H1 (cell line): ENCODE data around the gene LCN2. TPM values are rescaled to one million over a fixed set of nuclear protein-coding genes. Genes with fewer than 3 reads are reported as not detected.

Experiments
- CTCF ChIA-PET: fragments of 300-600 bp; sonication (Branson Sonifier 250); formaldehyde crosslinking; loops from one replicate; lab custom pipeline; 2021; ENCODE audit not compliant: partially characterized antibody; lab: Charles Lee
- POLR2A ChIA-PET: fragments of 300-600 bp; sonication (Branson Sonifier 250); formaldehyde crosslinking; loops from one replicate; lab custom pipeline; 2021; ENCODE audit warnings: inconsistent platforms; ENCODE audit not compliant: partially characterized antibody; lab: Charles Lee
- DNase-seq, 2 experiments: peaks; one replicate each; pipeline versions ENCODE4 v3.0.0 to v3.0.0-alpha.2; 2010 to 2022; ENCODE audit warnings: low spot score in 2 of 2, low read depth in 1 of 2, mixed read lengths in 1 of 2
- FAIRE-seq: peaks from 2 replicates; lab custom pipeline; 2011; peaks lifted over from hg19 to GRCh38; lab: Jason Lieb, UNC
- H2AFZ ChIP-seq: 2 replicates; pipeline ENCODE4 v1.8.1; 2012; ENCODE audit warnings: low read length, inconsistent platforms
- H2AK5ac ChIP-seq: 2 replicates; pipeline ENCODE4 v1.6.1; 2013; ENCODE audit warnings: low read depth, low read length
- H2BK120ac ChIP-seq: replicated peaks from 2 replicates; pipeline ENCODE3; 2013; ENCODE audit warnings: low read depth, low read length, inconsistent platforms
- H2BK12ac ChIP-seq: 2 replicates; pipeline ENCODE4 v1.6.1; 2013; ENCODE audit warnings: low read depth, low read length
- H2BK15ac ChIP-seq: 2 replicates; pipeline ENCODE4 v1.6.1; 2013; ENCODE audit warnings: low read length
- H2BK20ac ChIP-seq: 2 replicates; pipeline ENCODE4 v1.6.1; 2013; ENCODE audit warnings: low read length
- H2BK5ac ChIP-seq: 2 replicates; pipeline ENCODE4 v1.6.1; 2013; ENCODE audit warnings: low read depth, low read length
- H3K14ac ChIP-seq: 2 replicates; pipeline ENCODE4 v1.6.1; 2013; ENCODE audit warnings: inconsistent platforms; ENCODE audit not compliant: insufficient read length
- H3K18ac ChIP-seq: 2 replicates; pipeline ENCODE4 v1.6.1; 2013; ENCODE audit warnings: low read length; ENCODE audit errors: extremely low read depth
- H3K23ac ChIP-seq: 2 replicates; pipeline ENCODE4 v1.6.1; 2013; ENCODE audit warnings: inconsistent platforms; ENCODE audit not compliant: insufficient read length
- H3K23me2 ChIP-seq: 2 replicates; pipeline ENCODE4 v1.6.1; 2013; ENCODE audit warnings: low read depth, low read length
- H3K27ac ChIP-seq: 2 replicates; pipeline ENCODE4 v1.6.1; 2011; ENCODE audit warnings: low read depth, low read length, inconsistent platforms
- H3K27me3 ChIP-seq, 4 experiments: replicated peaks in 1 of 4; 1 replicate in 1 of 4; 2 replicates in 3 of 4; pipeline versions ENCODE4 v1.6.1 to v1.8.1; 2011 to 2013; ENCODE audit warnings: low read length in 3 of 4, mild to moderate bottlenecking in 3 of 4, inconsistent platforms in 2 of 4, mixed read lengths in 2 of 4, moderate library complexity in 1 of 4; ENCODE audit not compliant: control insufficient read depth in 3 of 4, insufficient read depth in 3 of 4; ENCODE audit errors: extremely low read depth in 1 of 4
- H3K36me3 ChIP-seq, 4 experiments: 2 replicates each; pipeline versions ENCODE4 v1.6.1 to v1.8.1; 2011 to 2013; ENCODE audit warnings: mild to moderate bottlenecking in 4 of 4, low read length in 3 of 4, moderate library complexity in 2 of 4, control low read depth in 1 of 4, inconsistent platforms in 1 of 4; ENCODE audit not compliant: insufficient read depth in 4 of 4, control insufficient read depth in 2 of 4
- H3K4ac ChIP-seq: replicated peaks from 2 replicates; pipeline ENCODE3; 2013; ENCODE audit warnings: low read length, low read depth, mixed read lengths, inconsistent platforms; ENCODE audit not compliant: insufficient read length
- H3K4me1 ChIP-seq, 4 experiments: replicated peaks in 1 of 4; 1 replicate in 1 of 4; 2 replicates in 3 of 4; pipeline versions ENCODE4 v1.6.1 to v1.8.1; 2011 to 2013; ENCODE audit warnings: low read length in 3 of 4, inconsistent platforms in 2 of 4, mixed read lengths in 1 of 4; ENCODE audit not compliant: insufficient read depth in 4 of 4, control insufficient read depth in 3 of 4
- H3K4me2 ChIP-seq, 2 experiments: 2 replicates each; pipeline versions ENCODE4 v1.6.1 to v1.8.1; 2011 to 2013; ENCODE audit warnings: low read depth in 2 of 2, low read length in 2 of 2, control low read depth in 1 of 2, inconsistent platforms in 1 of 2, mild to moderate bottlenecking in 1 of 2; ENCODE audit not compliant: insufficient read depth in 1 of 2
- H3K4me3 ChIP-seq, 4 experiments: fragments of 200-600, 300-600 bp in 1 of 4; sonication (generic), shearing (Covaris generic), sonication (Bioruptor Twin) in 1 of 4; 2 replicates each; pipeline versions ENCODE4 v1.5.1 to v1.8.1; 2011 to 2016; ENCODE audit warnings: low read length in 4 of 4, low read depth in 3 of 4, control low read depth in 2 of 4, inconsistent platforms in 2 of 4, mild to moderate bottlenecking in 2 of 4, mixed read lengths in 1 of 4, moderate library complexity in 1 of 4; ENCODE audit not compliant: insufficient read depth in 2 of 4; ENCODE audit errors: extremely low read depth in 1 of 4
- H3K56ac ChIP-seq: replicated peaks from 2 replicates; pipeline ENCODE3; 2013; ENCODE audit warnings: low read depth, mild to moderate bottlenecking, mixed read lengths, low read length, inconsistent platforms; ENCODE audit not compliant: insufficient read length
- H3K79me1 ChIP-seq: 2 replicates; pipeline ENCODE4 v1.6.1; 2013; ENCODE audit warnings: low read depth, low read length, control low read depth
- H3K79me2 ChIP-seq, 2 experiments: 2 replicates each; pipeline versions ENCODE4 v1.6.1 to v1.8.1; 2012 to 2013; ENCODE audit warnings: low read length in 2 of 2, mild to moderate bottlenecking in 2 of 2, inconsistent platforms in 1 of 2; ENCODE audit not compliant: insufficient read depth in 2 of 2, control insufficient read depth in 1 of 2
- H3K9ac ChIP-seq, 4 experiments: replicated peaks in 1 of 4; 1 replicate in 1 of 4; 2 replicates in 3 of 4; pipeline versions ENCODE4 v1.6.1 to v1.8.1; 2011 to 2013; ENCODE audit warnings: low read depth in 3 of 4, low read length in 3 of 4, control low read depth in 2 of 4, mild to moderate bottlenecking in 2 of 4, moderate library complexity in 2 of 4, inconsistent platforms in 1 of 4; ENCODE audit errors: extremely low read depth in 1 of 4
- H3K9me3 ChIP-seq, 2 experiments: 2 replicates each; pipeline versions ENCODE4 v1.6.1 to v1.8.1; 2012 to 2013; ENCODE audit warnings: mild to moderate bottlenecking in 2 of 2, moderate library complexity in 2 of 2, control low read depth in 1 of 2, inconsistent platforms in 1 of 2, low read depth in 1 of 2, low read length in 1 of 2, mixed read lengths in 1 of 2; ENCODE audit not compliant: insufficient read depth in 2 of 2
- H4K20me1 ChIP-seq, 2 experiments: replicated peaks in 1 of 2; 2 replicates each; pipeline versions ENCODE3 to v1.8.1; 2011 to 2013; ENCODE audit warnings: inconsistent platforms in 2 of 2, low read length in 2 of 2, mild to moderate bottlenecking in 1 of 2; ENCODE audit not compliant: insufficient read depth in 2 of 2, control insufficient read depth in 1 of 2
- H4K5ac ChIP-seq: 2 replicates; pipeline ENCODE4 v1.6.1; 2013; ENCODE audit warnings: low read length, low read depth, mixed read lengths, inconsistent platforms; ENCODE audit not compliant: insufficient read length
- H4K8ac ChIP-seq: 2 replicates; pipeline ENCODE4 v1.8.0; 2013; ENCODE audit warnings: mild to moderate bottlenecking, moderate library complexity, low read length, inconsistent platforms; ENCODE audit not compliant: insufficient read depth; ENCODE audit errors: extremely low read depth
- H4K91ac ChIP-seq: replicated peaks from 2 replicates; pipeline ENCODE3; 2013; ENCODE audit warnings: low read length, mixed read lengths, inconsistent platforms; ENCODE audit not compliant: insufficient read length
- ATF3 ChIP-seq: IDR thresholded peaks from 2 replicates; pipeline ENCODE4 v1.6.1; 2011; ENCODE audit warnings: low read depth, mild to moderate bottlenecking, low read length; ENCODE audit not compliant: insufficient read depth
- BRCA1 ChIP-seq: IDR thresholded peaks from 2 replicates; pipeline ENCODE4 v1.6.1; 2012; ENCODE audit warnings: low read depth, low read length, improper control_type of control experiment
- CEBPB ChIP-seq: IDR thresholded peaks from 2 replicates; pipeline ENCODE4 v1.6.1; 2012; ENCODE audit warnings: low read depth, low read length
- KDM4A ChIP-seq: IDR thresholded peaks from one replicate; pipeline ENCODE4 v1.7.1; 2012; ENCODE audit warnings: low read depth, mild to moderate bottlenecking, moderate library complexity, low read length, inconsistent platforms; ENCODE audit not compliant: severe bottlenecking
- RAD21 ChIP-seq, 2 experiments: IDR thresholded peaks in 1 of 2; conservative IDR thresholded peaks in 1 of 2; 2 replicates each; pipeline ENCODE4 v1.6.1; 2011; ENCODE audit warnings: low read depth in 2 of 2, low read length in 2 of 2, improper control_type of control experiment in 1 of 2, inconsistent platforms in 1 of 2, mild to moderate bottlenecking in 1 of 2, moderate library complexity in 1 of 2
- SIX5 ChIP-seq: IDR thresholded peaks from 2 replicates; pipeline ENCODE4 v1.6.1; 2011; ENCODE audit warnings: mild to moderate bottlenecking, low read depth, low read length
- SP1 ChIP-seq: IDR thresholded peaks from 2 replicates; pipeline ENCODE4 v1.6.1; 2011; ENCODE audit warnings: low read depth, low read length
- SUZ12 ChIP-seq: fragments of 200-600 bp; sonication (generic); IDR thresholded peaks from 2 replicates; pipeline ENCODE4 v1.6.1; 2012; ENCODE audit warnings: mild to moderate bottlenecking, inconsistent platforms, low read length, moderate library complexity, mixed read lengths
- WGBS, 2 experiments: shearing (Covaris generic) in 1 of 2; methylation state at CpG; one replicate each; pipeline versions ENCODE4 v1.1.6 to v1.1.7; 2013 to 2015; ENCODE audit warnings: low lambda C conversion rate in 2 of 2, mixed read lengths in 2 of 2, inconsistent platforms in 1 of 2, low coverage in 1 of 2, missing lambda C conversion rate in 1 of 2; ENCODE audit not compliant: insufficient replicate concordance in 2 of 2, insufficient coverage in 1 of 2, insufficient read length in 1 of 2; ENCODE audit errors: extremely low coverage in 1 of 2, missing lambda C conversion rate in 1 of 2; 5-methylcytosine and 5-hydroxymethylcytosine counted together
- polyA plus RNA-seq, 7 experiments: library from polyadenylated mRNA; depleted of rRNA in 3 of 7; stranded (reverse) in 5 of 7; unstranded in 2 of 7; fragments of >200 nt in 5 of 7; fragments of 200-250 nt in 2 of 7; gene quantifications; 1 replicate in 5 of 7; 2 replicates in 1 of 7; 4 replicates in 1 of 7; pipeline versions ENCODE4 v1.2.1 to v1.2.3, GENCODE V29; 2011 to 2013; ENCODE audit warnings: missing spikeins in 2 of 7, mixed read lengths in 2 of 7
- total RNA-seq: library from RNA; stranded (reverse); fragmentation: NEBNext Ultra II Directional; extraction: Animal tissue kit (Norgen Biotek cat#: 25700); gene quantifications from 2 replicates; pipeline ENCODE4 v1.2.1, GENCODE V29; 2021
- TF ChIP-seq, protein P1 (sequence below), 3 experiments: IDR thresholded peaks; 1 replicate in 2 of 3; 2 replicates in 1 of 3; pipeline versions ENCODE4 v1.5.1 to v1.6.1; 2011; ENCODE audit warnings: low read length in 3 of 3, mild to moderate bottlenecking in 3 of 3, inconsistent platforms in 2 of 3, low read depth in 1 of 3, moderate library complexity in 1 of 3; ENCODE audit not compliant: insufficient read depth in 1 of 3; ENCODE audit errors: control extremely low read depth in 1 of 3

LCN2 gene
- total and polyA plus RNA-seq, 2 of the 8 experiments (the other 6 are each of a cell fraction or from before 2014, with no cell fraction given), result 1.1 to 1.6 TPM

DNA sequence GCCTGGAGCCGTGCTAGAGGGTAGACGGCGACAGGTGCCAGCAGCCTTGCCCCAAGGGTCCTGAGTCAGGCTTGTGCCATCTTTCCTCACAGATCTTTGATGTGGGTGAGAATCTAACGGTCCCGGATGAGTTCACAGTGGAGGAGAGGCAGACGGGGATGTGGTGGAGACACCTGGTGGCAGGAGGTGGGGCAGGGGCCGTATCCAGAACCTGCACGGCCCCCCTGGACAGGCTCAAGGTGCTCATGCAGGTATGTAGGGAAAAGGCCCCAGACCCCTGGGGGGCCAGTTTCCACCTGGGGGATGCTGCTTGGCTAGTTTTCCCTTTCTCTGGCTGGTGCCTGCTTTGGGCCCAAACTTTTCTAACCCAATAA is 45.7 kb upstream of the LCN2 start:
- peaks cover 11 to 21% (median 15%) of the 10 kb centered on the region in 4 experiments for H3K4me1 ChIP-seq
- H3K36me3 ChIP-seq, result peaks cover 25 to 56% (median 44%) of the 10 kb centered on the region in 4 experiments
- H3K9ac ChIP-seq, result no peak overlapping the region
- H3K18ac ChIP-seq, result no peak overlapping the region
- DNase-seq (peak in 1 of 2 experiments; percentile 58), FAIRE-seq (no peak)
- no peak overlapping the region for H2BK120ac ChIP-seq
- H4K5ac ChIP-seq, result no peak overlapping the region
- WGBS, 2 experiments, result 87% methylated on average over 8 of the region's 8 CpGs; no CpG with 5 or more reads in 1 of the 2 experiments
- peaks cover 0 to 20% of the 10 kb centered on the region in 2 experiments; a peak in 2 of 4 replicates for H3K79me2 ChIP-seq
- no peak overlapping the region for H4K91ac ChIP-seq
- peaks cover 7% of the 10 kb centered on the region for H3K23me2 ChIP-seq
- no peak overlapping the region for H2BK20ac ChIP-seq
- H4K20me1 ChIP-seq, result peaks cover 9 to 36% of the 10 kb centered on the region in 2 experiments
- H4K8ac ChIP-seq, result no peak overlapping the region; the same call in 1 of the 2 replicates
- H3K4ac ChIP-seq, result no peak overlapping the region
- H2BK12ac ChIP-seq, result no peak overlapping the region
- no peak overlapping the region for H3K56ac ChIP-seq
- no peak overlapping the region for H3K4me2 ChIP-seq
- no peaks in the 10 kb centered on the region for H3K9me3 ChIP-seq
- TF ChIP-seq ATF3 (no peak), CEBPB (no peak), BRCA1 (no peak), KDM4A (no peak), SP1 (no peak), RAD21 (IDR thresholded peaks at IDR 0.05 in 1 of 2, conservative IDR thresholded peaks at IDR 0.05 in 1 of 2; ENCODE audit: low read depth in 2 of 2, low read length in 2 of 2) (peak; percentile 26 to 51; a peak in 3 of 4 replicates), SUZ12 (no peak), SIX5 (no peak)
- TF ChIP-seq, protein P1, sequence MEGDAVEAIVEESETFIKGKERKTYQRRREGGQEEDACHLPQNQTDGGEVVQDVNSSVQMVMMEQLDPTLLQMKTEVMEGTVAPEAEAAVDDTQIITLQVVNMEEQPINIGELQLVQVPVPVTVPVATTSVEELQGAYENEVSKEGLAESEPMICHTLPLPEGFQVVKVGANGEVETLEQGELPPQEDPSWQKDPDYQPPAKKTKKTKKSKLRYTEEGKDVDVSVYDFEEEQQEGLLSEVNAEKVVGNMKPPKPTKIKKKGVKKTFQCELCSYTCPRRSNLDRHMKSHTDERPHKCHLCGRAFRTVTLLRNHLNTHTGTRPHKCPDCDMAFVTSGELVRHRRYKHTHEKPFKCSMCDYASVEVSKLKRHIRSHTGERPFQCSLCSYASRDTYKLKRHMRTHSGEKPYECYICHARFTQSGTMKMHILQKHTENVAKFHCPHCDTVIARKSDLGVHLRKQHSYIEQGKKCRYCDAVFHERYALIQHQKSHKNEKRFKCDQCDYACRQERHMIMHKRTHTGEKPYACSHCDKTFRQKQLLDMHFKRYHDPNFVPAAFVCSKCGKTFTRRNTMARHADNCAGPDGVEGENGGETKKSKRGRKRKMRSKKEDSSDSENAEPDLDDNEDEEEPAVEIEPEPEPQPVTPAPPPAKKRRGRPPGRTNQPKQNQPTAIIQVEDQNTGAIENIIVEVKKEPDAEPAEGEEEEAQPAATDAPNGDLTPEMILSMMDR (IDR thresholded peaks at IDR 0.05; ENCODE audit: control extremely low read depth in 1 of 3, insufficient read depth in 1 of 3, low read depth in 1 of 3, low read length in 3 of 3), result peak in 2 of 3 experiments; percentile 37 to 43; a peak in 3 of 4 replicates
- POLR2A ChIA-PET, result interaction anchor here (1.6 to 12.1 kb wide), 4 partner anchors 10 to 100 kb away, joined by 3 to 119 read pairs (median 18); no protein-coding TSS in a partner anchor
- no peak overlapping the region for H3K27ac ChIP-seq
- H2BK5ac ChIP-seq, result no peak overlapping the region
- no peak overlapping the region for H2AFZ ChIP-seq
- no peak overlapping the region for H3K14ac ChIP-seq
- H2BK15ac ChIP-seq, result no peak overlapping the region
- CTCF ChIA-PET, result interaction anchor here (0.8 to 10.5 kb wide), 18 partner anchors 9 to 161 kb away, joined by 3 to 114 read pairs (median 4); no protein-coding TSS in a partner anchor
- H3K79me1 ChIP-seq, result peaks cover 14% of the 10 kb centered on the region
- H3K27me3 ChIP-seq, result no peaks in the 10 kb centered on the region
- no peak overlapping the region for H3K23ac ChIP-seq
- no peak overlapping the region for H3K4me3 ChIP-seq
- no peak overlapping the region for H2AK5ac ChIP-seq
